Hepatocyte (in vitro differentiated cells): Measurements from ENCODE around the gene AMH. TPM values are rescaled to one million over a fixed set of nuclear protein-coding genes. Genes with fewer than 3 reads are reported as not detected.

ENCODE experiments used
- DNase-seq: peaks from one replicate; pipeline ENCODE4 v3.0.0-alpha.2; 2016; ENCODE audit warnings: low spot score
- H2AFZ ChIP-seq: fragments of 200-600 bp; sonication (generic); 2 replicates; pipeline ENCODE4 v1.6.0; 2016; ENCODE audit warnings: antibody characterized with exemption, mild to moderate bottlenecking
- H3K27ac ChIP-seq: fragments of 200-600 bp; sonication (generic); 2 replicates; pipeline ENCODE4 v1.5.1; 2016; ENCODE audit warnings: mild to moderate bottlenecking
- H3K27me3 ChIP-seq: fragments of 200-600 bp; sonication (generic); 2 replicates; pipeline ENCODE4 v1.6.1; 2016
- H3K36me3 ChIP-seq: fragments of 200-600 bp; sonication (generic); replicated peaks from 2 replicates; pipeline ENCODE4 v1.5.1; 2016; ENCODE audit warnings: low read depth; ENCODE audit not compliant: insufficient read depth
- H3K4me1 ChIP-seq: fragments of 200-600 bp; sonication (generic); 2 replicates; pipeline ENCODE4 v1.5.1; 2016; ENCODE audit warnings: mild to moderate bottlenecking, moderate library complexity; ENCODE audit not compliant: insufficient read depth
- H3K4me2 ChIP-seq: fragments of 200-600 bp; sonication (generic); 2 replicates; pipeline ENCODE4 v1.6.0; 2016
- H3K4me3 ChIP-seq: fragments of 200-600 bp; sonication (generic); 2 replicates; pipeline ENCODE4 v1.5.1; 2016; ENCODE audit warnings: mild to moderate bottlenecking
- H3K79me2 ChIP-seq: fragments of 200-600 bp; sonication (generic); 2 replicates; pipeline ENCODE4 v1.6.0; 2017; ENCODE audit warnings: mild to moderate bottlenecking
- H3K9me2 ChIP-seq: fragments of 200-600 bp; sonication (generic); replicated peaks from 2 replicates; pipeline ENCODE4 v1.6.0; 2017; ENCODE audit warnings: mild to moderate bottlenecking; ENCODE audit not compliant: insufficient read depth
- H3K9me3 ChIP-seq: fragments of 200-600 bp; sonication (generic); 2 replicates; pipeline ENCODE4 v1.5.1; 2016; ENCODE audit warnings: low read depth, mild to moderate bottlenecking
- H4K20me1 ChIP-seq: fragments of 200-600 bp; sonication (generic); 2 replicates; pipeline ENCODE4 v1.6.0; 2016; ENCODE audit warnings: mild to moderate bottlenecking; ENCODE audit not compliant: insufficient read depth, poor library complexity, severe bottlenecking
- CTCF ChIP-seq: fragments of 200-600 bp; sonication (generic); IDR thresholded peaks from 2 replicates; pipeline ENCODE4 v1.5.1; 2016; ENCODE audit warnings: antibody characterized with exemption, mild to moderate bottlenecking; ENCODE audit not compliant: poor library complexity
- EZH2 ChIP-seq: fragments of 200-600 bp; sonication (generic); IDR thresholded peaks from 2 replicates; pipeline ENCODE4 v1.6.1; 2016; ENCODE audit warnings: antibody characterized with exemption, mild to moderate bottlenecking, borderline replicate concordance
- EZH2phosphoT487 ChIP-seq: fragments of 200-600 bp; sonication (generic); IDR thresholded peaks from one replicate; pipeline ENCODE4 v1.6.1; 2018; ENCODE audit warnings: antibody characterized with exemption, mild to moderate bottlenecking, low read depth, moderate library complexity; ENCODE audit not compliant: unreplicated experiment, severe bottlenecking
- WGBS: methylation state at CpG from one replicate; pipeline ENCODE4 v1.1.6; 2016; ENCODE audit warnings: low lambda C conversion rate; ENCODE audit errors: missing lambda C conversion rate; 5-methylcytosine and 5-hydroxymethylcytosine counted together
- polyA plus RNA-seq: library from polyadenylated mRNA; unstranded; fragments of >200 nt; fragmentation: Nextera tagmentation; extraction: Ambion mirVana; gene quantifications from 2 replicates; pipeline ENCODE4 v1.2.1, GENCODE V29; 2016
- total RNA-seq: library from RNA; depleted of rRNA; stranded (reverse); fragments of >200 nt; gene quantifications from 2 replicates; pipeline ENCODE4 v1.2.3, GENCODE V29; 2014

The AMH gene
- total and polyA plus RNA-seq, 2 experiments from 2014 or later: 8.2 to 20.9 TPM

DNA sequence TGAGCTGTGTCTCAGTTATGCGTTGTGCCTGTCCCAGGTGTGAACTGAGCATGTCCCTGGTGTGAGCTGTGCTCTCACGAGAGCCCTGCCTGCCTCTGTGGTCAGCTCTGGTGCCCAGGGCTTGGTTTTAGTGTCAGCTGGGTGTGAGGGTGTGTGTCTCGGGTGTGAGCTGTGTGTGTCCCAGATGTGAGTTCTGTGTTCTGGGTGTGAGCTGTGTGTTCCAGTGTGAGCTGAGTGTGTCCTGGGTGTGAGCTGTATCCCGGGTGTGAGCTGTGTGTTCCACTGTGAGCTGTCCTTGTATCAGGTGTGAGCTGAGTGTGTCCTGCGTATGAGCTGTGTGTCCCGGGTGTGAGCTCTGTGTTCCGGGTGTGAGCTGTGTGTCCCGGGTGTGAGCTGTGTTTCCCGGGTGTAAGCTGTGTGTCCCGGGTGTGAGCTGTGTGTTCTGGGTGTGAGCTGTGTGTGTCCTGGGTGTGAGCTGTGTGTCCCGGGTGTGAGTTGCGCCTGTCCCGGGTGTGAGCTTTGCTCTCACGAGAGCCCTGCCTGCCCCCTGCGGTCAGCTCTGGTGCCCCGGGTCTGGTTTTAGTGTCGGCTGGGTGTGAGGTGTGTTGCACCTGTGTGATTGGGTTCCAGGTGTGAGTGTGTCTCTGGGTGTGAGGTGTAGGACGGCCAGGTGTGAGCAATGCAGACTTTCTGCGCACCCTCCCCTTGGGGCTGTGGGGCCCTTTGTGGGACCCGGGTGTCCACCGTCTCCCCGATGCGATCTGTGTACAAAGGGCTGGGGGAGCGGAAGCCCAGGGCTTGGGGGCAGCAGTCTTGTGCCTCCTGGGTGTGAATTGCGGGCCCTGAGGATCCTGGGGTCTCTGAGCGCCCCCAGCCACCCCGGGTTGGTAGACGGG lies 39.9 kb downstream of the AMH start:
- H3K27ac ChIP-seq: no peak overlapping the region
- H2AFZ ChIP-seq: no peak overlapping the region
- no peaks in the 10 kb centered on the region for H3K9me3 ChIP-seq
- no peaks in the 10 kb centered on the region for H3K36me3 ChIP-seq
- peak overlapping the region; percentile 80 for H3K4me2 ChIP-seq
- peaks cover 3% of the 10 kb centered on the region for H4K20me1 ChIP-seq
- peaks cover 15% of the 10 kb centered on the region for H3K4me1 ChIP-seq
- no peak for DNase-seq
- H3K79me2 ChIP-seq: no peaks in the 10 kb centered on the region
- WGBS: 71% methylated on average over 28 of the region's 28 CpGs
- no peak overlapping the region for H3K4me3 ChIP-seq
- peaks cover 73% of the 10 kb centered on the region for H3K27me3 ChIP-seq
- H3K9me2 ChIP-seq: no peaks in the 10 kb centered on the region
- no peak for TF ChIP-seq CTCF
- no peak for TF ChIP-seq EZH2
- TF ChIP-seq EZH2phosphoT487: no peak

DNA sequence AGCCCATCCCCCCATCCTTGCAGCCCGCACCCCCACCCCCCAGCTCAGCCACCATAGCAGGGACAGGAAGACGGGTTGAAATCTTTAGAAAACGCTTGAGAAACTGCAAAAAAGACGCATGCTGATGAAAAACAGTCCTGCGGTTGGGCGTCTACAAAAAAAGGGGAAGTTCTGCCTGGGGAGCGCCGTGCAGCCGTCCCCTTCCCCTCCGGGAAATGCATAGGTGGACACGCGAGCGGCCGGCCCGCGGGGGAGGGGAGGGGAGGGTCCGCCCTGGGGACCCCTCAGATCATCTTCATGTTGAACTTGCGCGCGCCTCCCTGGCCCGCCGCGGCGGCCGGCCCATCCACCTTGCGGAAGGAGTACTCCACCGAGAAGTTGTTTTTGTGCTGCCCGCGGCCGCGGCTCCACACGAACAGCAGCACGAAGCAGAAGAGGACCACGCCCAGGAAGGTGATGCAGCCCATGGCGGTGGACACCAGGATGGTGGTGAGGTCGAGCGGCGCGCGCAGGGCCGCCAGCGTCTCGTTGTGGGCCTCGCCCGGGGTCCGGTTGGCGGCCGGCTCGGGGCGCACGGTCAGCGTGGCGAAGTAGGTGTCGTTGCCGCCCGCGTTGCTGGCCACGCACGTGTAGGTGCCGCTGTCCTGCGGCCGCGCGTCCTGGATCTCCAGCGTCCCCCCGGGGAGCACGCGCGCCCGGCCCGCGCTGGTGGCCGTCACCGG lies 40.8 kb downstream of the AMH start:
- no peak for DNase-seq
- H3K79me2 ChIP-seq: no peaks in the 10 kb centered on the region
- H4K20me1 ChIP-seq: peaks cover 3% of the 10 kb centered on the region
- no peaks in the 10 kb centered on the region for H3K36me3 ChIP-seq
- WGBS: 4% methylated on average over 58 of the region's 74 CpGs
- H2AFZ ChIP-seq: no peak overlapping the region
- peaks cover 15% of the 10 kb centered on the region for H3K4me1 ChIP-seq
- no peaks in the 10 kb centered on the region for H3K9me2 ChIP-seq
- H3K9me3 ChIP-seq: no peaks in the 10 kb centered on the region
- no peak overlapping the region for H3K27ac ChIP-seq
- TF ChIP-seq EZH2 (peak; percentile 77), CTCF (no peak), EZH2phosphoT487 (peak; percentile 27)
- peak overlapping the region; percentile 80 for H3K4me2 ChIP-seq
- peaks cover 80% of the 10 kb centered on the region for H3K27me3 ChIP-seq
- no peak overlapping the region for H3K4me3 ChIP-seq

- Histone ChIP-seq H3K79me2 (no peaks in the 10 kb centered on the region), H2AFZ (no peak overlapping the region), H4K20me1 (peaks cover 3% of the 10 kb centered on the region), H3K4me1 (peaks cover 15% of the 10 kb centered on the region), H3K27me3 (peaks cover 85% of the 10 kb centered on the region), H3K4me3 (no peak overlapping the region), H3K9me2 (no peaks in the 10 kb centered on the region), H3K27ac (no peak overlapping the region), H3K36me3 (no peaks in the 10 kb centered on the region), H3K4me2 (peak overlapping the region; percentile 80), H3K9me3 (no peaks in the 10 kb centered on the region)
- no peak for DNase-seq
- no peak for TF ChIP-seq CTCF
- no peak for TF ChIP-seq EZH2phosphoT487
- TF ChIP-seq EZH2: peak; percentile 16
- 6% methylated on average over 81 of the region's 82 CpGs for WGBS
These were observed 41.5 kb downstream of the AMH start for GRCh38 chr19:2290441-2291184.
